ENCODE results near the gene C20orf204.
A peak's percentile ranks its signal among the peaks of the same experiment; 100 is the strongest.

The C20orf204 gene

GRCh38 chr20:64053841-64054661 lies 18.1 kb downstream of the C20orf204 start:
- H3K27ac ChIP-seq (ENCODE audit: low read depth, low read length) = no peak overlapping the region
- no peaks in the 10 kb centered on the region for H3K36me3 ChIP-seq (ENCODE audit: insufficient read depth, low read length)
- no peaks in the 10 kb centered on the region for H3K9me3 ChIP-seq (ENCODE audit: low read length)
- H3K4me3 ChIP-seq (ENCODE audit: low read depth in 1 of 2, low read length in 2 of 2) = no peak overlapping the region
- H3K27me3 ChIP-seq (ENCODE audit: control insufficient read depth in 1 of 2, insufficient read depth in 2 of 2, low read length in 2 of 2) = peaks cover 12 to 69% of the 10 kb centered on the region in 2 donors
- no peak overlapping the region for H3K9ac ChIP-seq (ENCODE audit: low read length)
- H3K4me1 ChIP-seq (ENCODE audit: insufficient read depth, low read length) = no peaks in the 10 kb centered on the region

- H3K4me3 ChIP-seq (ENCODE audit: low read depth in 1 of 2, low read length in 2 of 2) = no peak overlapping the region
- H3K27me3 ChIP-seq (ENCODE audit: control insufficient read depth in 1 of 2, insufficient read depth in 2 of 2, low read length in 2 of 2) = peaks cover 4 to 60% of the 10 kb centered on the region in 2 donors
- no peak overlapping the region for H3K27ac ChIP-seq (ENCODE audit: low read depth, low read length)
- H3K9me3 ChIP-seq (ENCODE audit: low read length) = no peaks in the 10 kb centered on the region
- H3K36me3 ChIP-seq (ENCODE audit: insufficient read depth, low read length) = no peaks in the 10 kb centered on the region
- no peaks in the 10 kb centered on the region for H3K4me1 ChIP-seq (ENCODE audit: insufficient read depth, low read length)
- H3K9ac ChIP-seq (ENCODE audit: low read length) = no peak overlapping the region
These were observed 19.5 kb downstream of the C20orf204 start for GRCh38 chr20:64055396-64055892.

- no peak overlapping the region for H3K9ac ChIP-seq (ENCODE audit: low read length)
- H3K4me1 ChIP-seq (ENCODE audit: insufficient read depth, low read length) = no peaks in the 10 kb centered on the region
- no peak overlapping the region for H3K27ac ChIP-seq (ENCODE audit: low read depth, low read length)
- H3K36me3 ChIP-seq (ENCODE audit: insufficient read depth, low read length) = no peaks in the 10 kb centered on the region
- H3K4me3 ChIP-seq (ENCODE audit: low read depth in 1 of 2, low read length in 2 of 2) = no peak overlapping the region
- no peaks in the 10 kb centered on the region for H3K9me3 ChIP-seq (ENCODE audit: low read length)
- H3K27me3 ChIP-seq (ENCODE audit: control insufficient read depth in 1 of 2, insufficient read depth in 2 of 2, low read length in 2 of 2) = peaks cover 0 to 54% of the 10 kb centered on the region in 2 donors
These were observed 20.1 kb downstream of the C20orf204 start for GRCh38 chr20:64055893-64056638.

GRCh38 chr20:64056639-64056888 lies 20.6 kb downstream of the C20orf204 start:
- no peaks in the 10 kb centered on the region for H3K4me1 ChIP-seq (ENCODE audit: insufficient read depth, low read length)
- no peak overlapping the region for H3K9ac ChIP-seq (ENCODE audit: low read length)
- no peaks in the 10 kb centered on the region for H3K36me3 ChIP-seq (ENCODE audit: insufficient read depth, low read length)
- no peak overlapping the region for H3K27ac ChIP-seq (ENCODE audit: low read depth, low read length)
- no peaks in the 10 kb centered on the region for H3K9me3 ChIP-seq (ENCODE audit: low read length)
- H3K4me3 ChIP-seq (ENCODE audit: low read depth in 1 of 2, low read length in 2 of 2) = no peak overlapping the region
- H3K27me3 ChIP-seq (ENCODE audit: control insufficient read depth in 1 of 2, insufficient read depth in 2 of 2, low read length in 2 of 2) = peaks cover 0 to 50% of the 10 kb centered on the region in 2 donors

- H3K27ac ChIP-seq (ENCODE audit: low read depth, low read length) = no peak overlapping the region
- H3K9ac ChIP-seq (ENCODE audit: low read length) = no peak overlapping the region
- H3K27me3 ChIP-seq (ENCODE audit: control insufficient read depth in 1 of 2, insufficient read depth in 2 of 2, low read length in 2 of 2) = peaks cover 0 to 48% of the 10 kb centered on the region in 2 donors
- H3K4me3 ChIP-seq (ENCODE audit: low read depth in 1 of 2, low read length in 2 of 2) = no peak overlapping the region
- H3K36me3 ChIP-seq (ENCODE audit: insufficient read depth, low read length) = no peaks in the 10 kb centered on the region
- no peaks in the 10 kb centered on the region for H3K9me3 ChIP-seq (ENCODE audit: low read length)
- peaks cover 2% of the 10 kb centered on the region for H3K4me1 ChIP-seq (ENCODE audit: insufficient read depth, low read length)
These were observed 21.1 kb downstream of the C20orf204 start for GRCh38 chr20:64056889-64057627.

- H3K9ac ChIP-seq (ENCODE audit: low read length) = no peak overlapping the region
- no peak overlapping the region for H3K27ac ChIP-seq (ENCODE audit: low read depth, low read length)
- H3K4me3 ChIP-seq (ENCODE audit: low read depth in 1 of 2, low read length in 2 of 2) = no peak overlapping the region
- peaks cover 0 to 41% of the 10 kb centered on the region in 2 donors for H3K27me3 ChIP-seq (ENCODE audit: control insufficient read depth in 1 of 2, insufficient read depth in 2 of 2, low read length in 2 of 2)
- no peaks in the 10 kb centered on the region for H3K9me3 ChIP-seq (ENCODE audit: low read length)
- H3K4me1 ChIP-seq (ENCODE audit: insufficient read depth, low read length) = peaks cover 9% of the 10 kb centered on the region
- H3K36me3 ChIP-seq (ENCODE audit: insufficient read depth, low read length) = no peaks in the 10 kb centered on the region
These were observed 21.9 kb downstream of the C20orf204 start for GRCh38 chr20:64057628-64058498.

GRCh38 chr20:64058536-64058935 lies 22.6 kb downstream of the C20orf204 start:
- Histone ChIP-seq H3K4me3 (ENCODE audit: low read depth in 1 of 2, low read length in 2 of 2) (no peak overlapping the region), H3K27me3 (ENCODE audit: control insufficient read depth in 1 of 2, insufficient read depth in 2 of 2, low read length in 2 of 2) (peaks cover 0 to 35% of the 10 kb centered on the region in 2 donors), H3K4me1 (ENCODE audit: insufficient read depth, low read length) (peaks cover 9% of the 10 kb centered on the region), H3K9ac (ENCODE audit: low read length) (no peak overlapping the region), H3K36me3 (ENCODE audit: insufficient read depth, low read length) (no peaks in the 10 kb centered on the region), H3K9me3 (ENCODE audit: low read length) (no peaks in the 10 kb centered on the region), H3K27ac (ENCODE audit: low read depth, low read length) (no peak overlapping the region)

- Histone ChIP-seq H3K27me3 (ENCODE audit: control insufficient read depth in 1 of 2, insufficient read depth in 2 of 2, low read length in 2 of 2) (peaks cover 0 to 8% of the 10 kb centered on the region in 2 donors), H3K9me3 (ENCODE audit: low read length) (no peaks in the 10 kb centered on the region), H3K27ac (ENCODE audit: low read depth, low read length) (peak overlapping the region; percentile 84), H3K9ac (ENCODE audit: low read length) (peak overlapping the region; percentile 34), H3K36me3 (ENCODE audit: insufficient read depth, low read length) (no peaks in the 10 kb centered on the region), H3K4me3 (ENCODE audit: low read depth in 1 of 2, low read length in 2 of 2) (peak overlapping the region; percentile 48 to 78), H3K4me1 (ENCODE audit: insufficient read depth, low read length) (peaks cover 18% of the 10 kb centered on the region)
These were observed 26.3 kb downstream of the C20orf204 start for GRCh38 chr20:64062276-64062595.

GRCh38 chr20:64062596-64063388 lies 26.8 kb downstream of the C20orf204 start, which contains the start of gene TCEA2:
Gene TCEA2, plus strand, starts transcription at chr20:64063198. Its CDS starts 115 bp downstream, at chr20:64063313.
- Histone ChIP-seq H3K9me3 (ENCODE audit: low read length) (no peaks in the 10 kb centered on the region), H3K9ac (ENCODE audit: low read length) (peak within 1 kb of the TSS; percentile 41), H3K4me1 (ENCODE audit: insufficient read depth, low read length) (peaks cover 18% of the 10 kb centered on the region), H3K27me3 (ENCODE audit: control insufficient read depth in 1 of 2, insufficient read depth in 2 of 2, low read length in 2 of 2) (peaks cover 0 to 5% of the 10 kb centered on the region in 2 donors), H3K4me3 (ENCODE audit: low read depth in 1 of 2, low read length in 2 of 2) (peak within 1 kb of the TSS; percentile 48 to 78), H3K36me3 (ENCODE audit: insufficient read depth, low read length) (no peaks in the 10 kb centered on the region), H3K27ac (ENCODE audit: low read depth, low read length) (peak within 1 kb of the TSS; percentile 84)
